Fibroblast of skin of abdomen (primary cell): Measurements from ENCODE around the gene CDK13.
"Not testable (repeated sequence)": the region's sequence is repeated elsewhere in the genome, so short reads cannot be mapped to it uniquely, and the experiment has no call there.

Experiments used
- DNase-seq: peaks from one replicate; pipeline ENCODE4 v3.0.0-alpha.2; 2013

The CDK13 gene

GRCh38 chr7:40102897-40103296 is 152.8 kb downstream of the CDK13 start:
- DNase-seq: no peak

GRCh38 chr7:40105879-40106473 is 155.9 kb downstream of the CDK13 start:
- DNase-seq: peak; percentile 8

GRCh38 chr7:40115936-40116335 is 165.9 kb downstream of the CDK13 start:
- DNase-seq: no peak

GRCh38 chr7:40117199-40117598 is 167.1 kb downstream of the CDK13 start:
- not testable (repeated sequence) for DNase-seq

GRCh38 chr7:40118201-40118600 is 168.1 kb downstream of the CDK13 start:
- DNase-seq: not testable (repeated sequence)

- no peak for DNase-seq
These were observed 170.0 kb downstream of the CDK13 start for GRCh38 chr7:40120020-40120419.

- not testable (repeated sequence) for DNase-seq
These were observed 172.3 kb downstream of the CDK13 start for GRCh38 chr7:40122100-40122939.

- DNase-seq: no peak
These were observed 172.8 kb downstream of the CDK13 start for GRCh38 chr7:40122940-40123254.

- peak; percentile 38 for DNase-seq
These were observed 183.7 kb downstream of the CDK13 start for GRCh38 chr7:40133561-40134427.

GRCh38 chr7:40134428-40135316 is 184.6 kb downstream of the CDK13 start, which contains the start of the genes MPLKIP and SUGCT:
Gene MPLKIP, minus strand, starts transcription at chr7:40134622. Its CDS starts 55 bp downstream, at chr7:40134567.
Gene SUGCT, plus strand, starts transcription at chr7:40135005.
- peak; percentile 87 for DNase-seq

- DNase-seq: peak; percentile 14
These were observed 185.2 kb downstream of the CDK13 start for GRCh38 chr7:40135317-40135610.

GRCh38 chr7:40137563-40137962 is 187.5 kb downstream of the CDK13 start:
- DNase-seq: no peak

- DNase-seq: no peak
These were observed 188.9 kb downstream of the CDK13 start for GRCh38 chr7:40138973-40139372.

- not testable (repeated sequence) for DNase-seq
These were observed 189.8 kb downstream of the CDK13 start for GRCh38 chr7:40139891-40140290.

- DNase-seq: not testable (repeated sequence)
These were observed 191.9 kb downstream of the CDK13 start for GRCh38 chr7:40141916-40142315.

GRCh38 chr7:40145596-40146130 is 195.6 kb downstream of the CDK13 start:
- DNase-seq: not testable (repeated sequence)

GRCh38 chr7:40147371-40148246 is 197.6 kb downstream of the CDK13 start:
- peak; percentile 33 for DNase-seq

- DNase-seq: not testable (repeated sequence)
These were observed 198.2 kb downstream of the CDK13 start for GRCh38 chr7:40148247-40148580.

- DNase-seq: no peak
These were observed 198.6 kb downstream of the CDK13 start for GRCh38 chr7:40148671-40149070.
